ENCODE data around the gene MPP3. TPM values are rescaled to one million over a fixed set of nuclear protein-coding genes. Genes with fewer than 3 reads are reported as not detected.
A peak's percentile ranks its signal among the peaks of the same experiment; 100 is the strongest.

Gene MPP3
- total and polyA plus RNA-seq, 9 of the 15 experiments (the other 6 are each of a cell fraction or from before 2014, with no cell fraction given) = 0.41 to 10.4 (median 4.5) TPM

DNA sequence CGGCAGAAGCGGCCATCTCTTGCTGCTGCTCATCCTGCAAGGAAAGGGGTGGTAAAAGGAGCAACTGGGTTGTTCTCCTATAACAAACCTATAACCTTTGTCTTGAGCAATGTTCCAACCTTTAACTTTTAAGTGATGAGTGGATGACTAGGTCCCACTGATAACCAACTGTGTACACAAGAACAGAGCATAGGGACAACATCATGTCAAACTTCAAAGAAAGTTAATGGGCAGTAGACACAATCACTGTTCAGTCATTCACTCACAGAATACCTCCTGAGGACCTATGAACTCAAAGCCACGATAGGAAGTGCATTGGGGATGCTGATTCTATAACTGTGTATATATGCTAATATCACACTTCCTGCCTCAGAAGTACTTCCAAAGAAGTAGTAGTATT lies 31.1 kb downstream of the MPP3 start:
- ChIA-PET POLR2A (no interaction called here), CTCF (ENCODE audit: low intra/inter-chr PET ratio) (no interaction called here)
- no peak for TF ChIP-seq ZNF146 (CRISPR knock-in tag; IDR thresholded peaks at IDR 0.05; ENCODE audit: unreplicated experiment)
- TF ChIP-seq DMBX1 (CRISPR knock-in tag; IDR thresholded peaks at IDR 0.05; ENCODE audit: borderline replicate concordance) = no peak
- TF ChIP-seq KDM1A (IDR thresholded peaks at IDR 0.05) = 0 out of 4 replicates have a peak, but pooled peaks of 1 of the 2 experiments have one; percentile 21
- Histone ChIP-seq H3K79me2 (ENCODE audit: control insufficient read depth, insufficient read depth, low read length) (no peaks in the 10 kb centered on the region), H3K36me3 (ENCODE audit: control insufficient read depth, insufficient read depth, low read length) (no peaks in the 10 kb centered on the region), H3K4me2 (ENCODE audit: insufficient read depth, low read length) (no peak overlapping the region), H2AFZ (ENCODE audit: low read depth, low read length) (no peak overlapping the region), H3K9ac (ENCODE audit: insufficient read depth in 1 of 2, low read depth in 2 of 2, low read length in 2 of 2) (no peak overlapping the region), H3K9me3 (replicated peaks; ENCODE audit: control insufficient read depth, insufficient read depth, low read depth, low read length) (no peaks in the 10 kb centered on the region), H4K20me1 (replicated peaks; ENCODE audit: control insufficient read depth, insufficient read depth, low read length) (no peaks in the 10 kb centered on the region), H3K27me3 (ENCODE audit: control insufficient read depth in 2 of 2, insufficient read depth in 2 of 2, low read length in 2 of 2) (peaks cover 0 to 5% of the 10 kb centered on the region in 2 experiments; a peak in 1 of 5 replicates), H3K9me1 (ENCODE audit: control insufficient read depth, insufficient read depth, low read length) (no peaks in the 10 kb centered on the region), H3K27ac (ENCODE audit: extremely low read depth, low read depth, low read length) (no peak overlapping the region), H3K4me1 (replicated peaks in 1 of 2; ENCODE audit: control insufficient read depth in 2 of 2, insufficient read depth in 2 of 2, low read length in 2 of 2) (no peaks in the 10 kb centered on the region; a peak in 1 of 5 replicates), H3K4me3 (no peak overlapping the region)
- no peak for ATAC-seq
- 27% methylated on average over 3 of the region's 3 CpGs for WGBS (ENCODE audit: insufficient coverage, low coverage, missing lambda C conversion rate)
- intact Hi-C loops (cut with micrococcal nuclease) (no loop called here), in situ Hi-C loops (cut with MboI) (no loop called here)
- no peak for DNase-seq (ENCODE audit: extremely low read depth in 1 of 4, low spot score in 3 of 4)
- no peak for FAIRE-seq
- no TSS peak for BruUV-seq (replicated peaks)

DNA sequence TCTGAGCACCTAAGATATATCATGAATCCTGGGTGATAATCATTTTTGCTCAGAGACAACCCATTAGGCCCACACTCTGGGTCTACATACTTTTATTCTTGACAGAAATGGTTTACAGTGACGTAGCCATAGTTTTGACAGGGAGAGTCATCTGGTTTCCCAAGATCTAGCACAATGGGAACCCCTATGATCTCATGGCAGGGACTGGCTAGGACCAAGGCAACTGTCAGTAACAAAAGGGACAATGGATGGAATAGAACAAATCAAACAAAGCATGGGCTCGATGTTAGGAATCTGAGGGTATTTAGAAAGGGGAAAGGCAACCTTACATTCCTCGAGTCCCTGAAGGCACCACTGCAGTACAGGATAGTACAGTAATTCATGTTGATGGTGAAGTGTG lies 32.2 kb downstream of the MPP3 start:
- Histone ChIP-seq H3K27ac (ENCODE audit: extremely low read depth, low read depth, low read length) (no peak overlapping the region), H3K4me3 (no peak overlapping the region), H3K79me2 (ENCODE audit: control insufficient read depth, insufficient read depth, low read length) (no peaks in the 10 kb centered on the region), H3K4me2 (ENCODE audit: insufficient read depth, low read length) (no peak overlapping the region), H3K36me3 (ENCODE audit: control insufficient read depth, insufficient read depth, low read length) (no peaks in the 10 kb centered on the region), H3K4me1 (replicated peaks in 1 of 2; ENCODE audit: control insufficient read depth in 2 of 2, insufficient read depth in 2 of 2, low read length in 2 of 2) (no peaks in the 10 kb centered on the region; a peak in 1 of 5 replicates), H2AFZ (ENCODE audit: low read depth, low read length) (no peak overlapping the region), H3K9ac (ENCODE audit: insufficient read depth in 1 of 2, low read depth in 2 of 2, low read length in 2 of 2) (no peak overlapping the region), H3K27me3 (ENCODE audit: control insufficient read depth in 2 of 2, insufficient read depth in 2 of 2, low read length in 2 of 2) (peaks cover 0 to 5% of the 10 kb centered on the region in 2 experiments; a peak in 1 of 5 replicates), H4K20me1 (replicated peaks; ENCODE audit: control insufficient read depth, insufficient read depth, low read length) (no peaks in the 10 kb centered on the region), H3K9me1 (ENCODE audit: control insufficient read depth, insufficient read depth, low read length) (no peaks in the 10 kb centered on the region), H3K9me3 (replicated peaks; ENCODE audit: control insufficient read depth, insufficient read depth, low read depth, low read length) (no peaks in the 10 kb centered on the region)
- WGBS (ENCODE audit: insufficient coverage, low coverage, missing lambda C conversion rate) = 33% methylated on average over 3 of the region's 3 CpGs
- ATAC-seq (no peak), DNase-seq (ENCODE audit: extremely low read depth in 1 of 4, low spot score in 3 of 4) (no peak), FAIRE-seq (no peak)
- intact Hi-C loops (cut with micrococcal nuclease) (no loop called here), in situ Hi-C loops (cut with MboI) (no loop called here)
- POLR2A ChIA-PET = interaction anchor here (0.6 to 0.8 kb wide), 2 partner anchors 17 to 29 kb away, joined by 3 read pairs; no protein-coding TSS in a partner anchor
- no TSS peak for BruUV-seq (replicated peaks)
- CTCF ChIA-PET (ENCODE audit: low intra/inter-chr PET ratio) = no interaction called here
- TF ChIP-seq ZNF217 (CRISPR knock-in tag; IDR thresholded peaks at IDR 0.05) (no peak), SRSF7 (optimal IDR thresholded peaks at IDR 0.05; ENCODE audit: low read depth, low read length) (no peak), NCOA6 (IDR thresholded peaks at IDR 0.05) (no peak), RFX5 (IDR thresholded peaks at IDR 0.05; ENCODE audit: low read depth, low read length) (no peak), IRF2 (CRISPR knock-in tag; IDR thresholded peaks at IDR 0.05) (no peak), DNMT1 (IDR thresholded peaks at IDR 0.05) (no peak), COPS2 (conservative IDR thresholded peaks at IDR 0.05) (no peak), HNRNPK (IDR thresholded peaks at IDR 0.05; ENCODE audit: low read depth, low read length, poor library complexity, severe bottlenecking) (no peak), ZNF316 (IDR thresholded peaks at IDR 0.05) (no peak), ZNF717 (CRISPR knock-in tag; IDR thresholded peaks at IDR 0.05) (no peak), ZC3H11A (IDR thresholded peaks at IDR 0.05; ENCODE audit: low read depth, low read length) (no peak), STAT5B (CRISPR knock-in tag; IDR thresholded peaks at IDR 0.05) (no peak), CXXC5 (CRISPR knock-in tag; IDR thresholded peaks at IDR 0.05) (no peak), TGIF2 (CRISPR knock-in tag; IDR thresholded peaks at IDR 0.05) (no peak)
- TF ChIP-seq, protein P1, sequence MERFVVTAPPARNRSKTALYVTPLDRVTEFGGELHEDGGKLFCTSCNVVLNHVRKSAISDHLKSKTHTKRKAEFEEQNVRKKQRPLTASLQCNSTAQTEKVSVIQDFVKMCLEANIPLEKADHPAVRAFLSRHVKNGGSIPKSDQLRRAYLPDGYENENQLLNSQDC (CRISPR knock-in tag; IDR thresholded peaks at IDR 0.05) = no peak
- TF ChIP-seq, protein P2, sequence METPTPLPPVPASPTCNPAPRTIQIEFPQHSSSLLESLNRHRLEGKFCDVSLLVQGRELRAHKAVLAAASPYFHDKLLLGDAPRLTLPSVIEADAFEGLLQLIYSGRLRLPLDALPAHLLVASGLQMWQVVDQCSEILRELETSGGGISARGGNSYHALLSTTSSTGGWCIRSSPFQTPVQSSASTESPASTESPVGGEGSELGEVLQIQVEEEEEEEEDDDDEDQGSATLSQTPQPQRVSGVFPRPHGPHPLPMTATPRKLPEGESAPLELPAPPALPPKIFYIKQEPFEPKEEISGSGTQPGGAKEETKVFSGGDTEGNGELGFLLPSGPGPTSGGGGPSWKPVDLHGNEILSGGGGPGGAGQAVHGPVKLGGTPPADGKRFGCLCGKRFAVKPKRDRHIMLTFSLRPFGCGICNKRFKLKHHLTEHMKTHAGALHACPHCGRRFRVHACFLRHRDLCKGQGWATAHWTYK (CRISPR knock-in tag; IDR thresholded peaks at IDR 0.05) = no peak

Measured in K562 (cell line).